Measurements from ENCODE around the gene EHD4.

Gene EHD4

GRCh38 chr15:41876007-41876406 is 96.3 kb downstream of the EHD4 start:
- DNase-seq, result no peak

GRCh38 chr15:41874736-41875135 is 97.6 kb downstream of the EHD4 start:
- DNase-seq, result no peak

- no peak for DNase-seq
Measured at GRCh38 chr15:41873711-41874110, 98.6 kb downstream of the EHD4 start.

- DNase-seq, result no peak
Measured at GRCh38 chr15:41872166-41872747, 100.1 kb downstream of the EHD4 start.

GRCh38 chr15:41871175-41871905 is 101.0 kb downstream of the EHD4 start:
- DNase-seq, result no peak

- DNase-seq, result peak; percentile 79
Measured at GRCh38 chr15:41870689-41871081, 101.7 kb downstream of the EHD4 start.

- no peak for DNase-seq
Measured at GRCh38 chr15:41869770-41870688, 102.3 kb downstream of the EHD4 start.

- DNase-seq, result no peak
Measured at GRCh38 chr15:41868321-41868720, 104.0 kb downstream of the EHD4 start.

- no peak for DNase-seq
Measured at GRCh38 chr15:41866872-41867579, 105.3 kb downstream of the EHD4 start.

- DNase-seq, result no peak
Measured at GRCh38 chr15:41866263-41866703, 106.1 kb downstream of the EHD4 start.

- DNase-seq, result no peak
Measured at GRCh38 chr15:41865490-41866055, 106.8 kb downstream of the EHD4 start.

- DNase-seq, result no peak
Measured at GRCh38 chr15:41862515-41863116, 109.7 kb downstream of the EHD4 start.

GRCh38 chr15:41861736-41862356 is 110.5 kb downstream of the EHD4 start:
- DNase-seq, result no peak

GRCh38 chr15:41860049-41860828 is 112.1 kb downstream of the EHD4 start:
- DNase-seq, result no peak

GRCh38 chr15:41858756-41859155 is 113.6 kb downstream of the EHD4 start:
- DNase-seq, result no peak

- DNase-seq, result no peak
Measured at GRCh38 chr15:41857316-41857715, 115.0 kb downstream of the EHD4 start.

GRCh38 chr15:41856716-41857115 is 115.6 kb downstream of the EHD4 start:
- DNase-seq, result no peak

GRCh38 chr15:41856262-41856661 is 116.1 kb downstream of the EHD4 start:
- DNase-seq, result no peak

GRCh38 chr15:41855261-41855961 is 116.9 kb downstream of the EHD4 start:
- no peak for DNase-seq

GRCh38 chr15:41854443-41854842 is 117.9 kb downstream of the EHD4 start:
- DNase-seq, result no peak

Measured in stimulated activated CD4-positive, alpha-beta T cell treated with anti-CD3 and anti-CD28 coated beads, Interleukin-15, amount 100 ng/mL, for 24 hours (primary cell).